Keratinocyte (primary cell): Measurements from ENCODE around the gene GALNT2. TPM values are rescaled to one million over a fixed set of nuclear protein-coding genes. Genes with fewer than 3 reads are reported as not detected.
A peak's percentile ranks its signal among the peaks of the same experiment; 100 is the strongest.

Experiments
- DNase-seq: peaks from one replicate; pipeline ENCODE4 v3.0.0-alpha.2; 2011; ENCODE audit warnings: low read depth, missing footprints, low spot score
- FAIRE-seq: peaks from 2 replicates; lab custom pipeline; 2011; peaks lifted over from hg19 to GRCh38; lab: Jason Lieb, UNC
- H2AFZ ChIP-seq: 2 replicates; pipeline ENCODE4 v1.6.0; 2012; ENCODE audit warnings: low read length, control low read depth, inconsistent platforms; ENCODE audit not compliant: control insufficient read depth
- H3K27ac ChIP-seq: 2 replicates; pipeline ENCODE4 v1.5.1; 2011; ENCODE audit warnings: low read length; ENCODE audit not compliant: control insufficient read depth, insufficient read depth
- H3K27me3 ChIP-seq: 3 replicates; pipeline ENCODE4 v1.6.0; 2011; ENCODE audit warnings: low read length; ENCODE audit not compliant: control insufficient read depth, insufficient read depth; ENCODE audit errors: extremely low read depth
- H3K36me3 ChIP-seq, 2 experiments: 2 replicates in 1 of 2; 3 replicates in 1 of 2; pipeline ENCODE4 v1.5.1; 2011; ENCODE audit warnings: low read length in 2 of 2, mild to moderate bottlenecking in 1 of 2; ENCODE audit not compliant: control insufficient read depth in 2 of 2, insufficient read depth in 2 of 2; ENCODE audit errors: extremely low read depth in 1 of 2
- H3K4me1 ChIP-seq: 3 replicates; pipeline ENCODE4 v1.5.1; 2011; ENCODE audit warnings: low read length; ENCODE audit not compliant: control insufficient read depth, insufficient read depth; ENCODE audit errors: extremely low read depth
- H3K4me2 ChIP-seq: 3 replicates; pipeline ENCODE4 v1.6.0; 2011; ENCODE audit warnings: low read depth, low read length; ENCODE audit not compliant: control insufficient read depth, insufficient read depth; ENCODE audit errors: extremely low read depth
- H3K4me3 ChIP-seq, 3 experiments: fragments of 200-600 bp in 1 of 3; sonication (generic) in 1 of 3; 2 replicates in 2 of 3; 3 replicates in 1 of 3; pipeline ENCODE4 v1.5.1; 2011 to 2016; ENCODE audit warnings: low read length in 3 of 3, mild to moderate bottlenecking in 3 of 3, control low read depth in 2 of 3, inconsistent platforms in 1 of 3, low read depth in 1 of 3, mixed read lengths in 1 of 3, mixed run types in 1 of 3, moderate library complexity in 1 of 3; ENCODE audit not compliant: control insufficient read depth in 2 of 3, insufficient read depth in 2 of 3; ENCODE audit errors: extremely low read depth in 1 of 3
- H3K79me2 ChIP-seq: 2 replicates; pipeline ENCODE4 v1.6.0; 2012; ENCODE audit warnings: low read length; ENCODE audit not compliant: control insufficient read depth, insufficient read depth
- H3K9ac ChIP-seq: 3 replicates; pipeline ENCODE4 v1.6.0; 2011; ENCODE audit warnings: low read length; ENCODE audit not compliant: control insufficient read depth, insufficient read depth; ENCODE audit errors: extremely low read depth
- H3K9me1 ChIP-seq: 3 replicates; pipeline ENCODE4 v1.6.0; 2011; ENCODE audit warnings: low read length; ENCODE audit not compliant: control insufficient read depth, insufficient read depth; ENCODE audit errors: extremely low read depth
- H3K9me3 ChIP-seq: 2 replicates; pipeline ENCODE4 v1.5.1; 2012; ENCODE audit warnings: low read depth, low read length; ENCODE audit not compliant: control insufficient read depth
- H4K20me1 ChIP-seq: 3 replicates; pipeline ENCODE4 v1.6.0; 2011; ENCODE audit warnings: low read length; ENCODE audit not compliant: control insufficient read depth, insufficient read depth; ENCODE audit errors: extremely low read depth
- CTCF ChIP-seq, 3 experiments: IDR thresholded peaks in 1 of 3; conservative IDR thresholded peaks in 1 of 3; optimal IDR thresholded peaks in 1 of 3; 2 replicates in 2 of 3; 3 replicates in 1 of 3; pipeline versions ENCODE3 to v1.5.1; 2011; ENCODE audit warnings: low read length in 3 of 3, mild to moderate bottlenecking in 3 of 3, moderate library complexity in 2 of 3, control low read depth in 1 of 3, inconsistent platforms in 1 of 3; ENCODE audit not compliant: insufficient read depth in 2 of 3; ENCODE audit errors: extremely low read depth in 1 of 3
- EZH2 ChIP-seq: IDR thresholded peaks from one replicate; pipeline ENCODE4 v1.6.1; 2012; ENCODE audit warnings: inconsistent platforms, mild to moderate bottlenecking, low read length, moderate library complexity
- dilution Hi-C: fragments of 300-500 bp; cut with MboI; formaldehyde crosslinking; loops from one replicate; pipeline ENCODE4 v1.7.0; 2020; ENCODE audit warnings: low sequenced_read_pairs; ENCODE audit not compliant: extremely low pct_ligation_motif_present
- polyA plus RNA-seq, 5 experiments: library from polyadenylated mRNA; depleted of rRNA in 3 of 5; stranded (reverse) in 3 of 5; stranded (forward) in 1 of 5; unstranded in 1 of 5; fragments of >200 nt; gene quantifications; 1 replicate in 1 of 5; 2 replicates in 3 of 5; 3 replicates in 1 of 5; pipeline versions ENCODE4 v1.2.1 to v1.2.3, GENCODE V29; 2011 to 2012; ENCODE audit warnings: missing spikeins in 2 of 5, low read depth in 1 of 5, low replicate concordance in 1 of 5

Gene GALNT2
- polyA plus RNA-seq, 1 donor (not counting 4 experiments of a cell fraction or from before 2014, with no cell fraction given), result 61.7 TPM

- Histone ChIP-seq H3K4me2 (peak overlapping the region; percentile 90), H3K79me2 (peaks cover 79% of the 10 kb centered on the region), H2AFZ (no peak overlapping the region), H3K4me3 (peak overlapping the region in 1 of 3 experiments; percentile 53), H3K27ac (peak overlapping the region; percentile 92), H3K36me3 (peaks cover 5 to 7% of the 10 kb centered on the region in 2 experiments), H3K4me1 (peaks cover 66% of the 10 kb centered on the region), H4K20me1 (no peaks in the 10 kb centered on the region), H3K9ac (peak overlapping the region; percentile 77), H3K27me3 (no peaks in the 10 kb centered on the region), H3K9me3 (peaks cover 5% of the 10 kb centered on the region), H3K9me1 (peaks cover 2% of the 10 kb centered on the region)
- DNase-seq (no peak), FAIRE-seq (no peak)
- dilution Hi-C loops, result no loop called here
- TF ChIP-seq EZH2, result no peak
- no peak for TF ChIP-seq CTCF (optimal IDR thresholded peaks at IDR 0.05 in 1 of 3, IDR thresholded peaks at IDR 0.05 in 1 of 3, conservative IDR thresholded peaks at IDR 0.05 in 1 of 3; ENCODE audit: extremely low read depth in 1 of 3, insufficient read depth in 2 of 3, low read length in 3 of 3)
Measured at GRCh38 chr1:230087717-230088105, 20.7 kb downstream of the GALNT2 start.

DNA sequence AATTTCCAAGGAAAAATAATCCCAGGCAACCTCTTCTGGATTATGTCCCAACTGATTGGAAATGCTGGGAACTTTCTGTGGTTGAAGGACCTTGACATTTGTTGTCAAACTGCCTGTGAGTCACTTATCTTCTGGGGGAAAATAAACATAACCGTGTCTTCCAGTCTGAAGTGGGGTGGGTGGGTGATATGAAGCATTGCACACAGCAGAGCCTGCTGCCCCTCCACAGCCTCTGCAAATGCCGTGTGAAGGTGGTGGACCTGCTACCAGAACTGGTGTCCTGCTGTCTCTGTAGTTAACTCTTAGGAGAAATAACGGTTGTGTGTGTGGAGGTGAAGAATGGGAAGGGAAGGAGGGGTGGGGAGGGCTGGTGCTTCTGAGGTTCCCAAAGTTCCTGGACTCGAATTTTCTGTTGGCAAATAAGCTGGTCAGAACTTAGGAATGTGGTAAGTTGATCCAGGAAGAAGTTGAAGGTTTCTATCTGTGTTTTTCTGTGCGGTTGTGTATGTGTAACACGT lies 23.2 kb downstream of the GALNT2 start:
- Histone ChIP-seq H3K27ac (no peak overlapping the region), H3K9me3 (no peaks in the 10 kb centered on the region), H4K20me1 (no peaks in the 10 kb centered on the region), H2AFZ (no peak overlapping the region), H3K36me3 (peaks cover 11 to 16% of the 10 kb centered on the region in 2 experiments), H3K4me2 (no peak overlapping the region), H3K9me1 (peaks cover 2% of the 10 kb centered on the region), H3K4me1 (peaks cover 49% of the 10 kb centered on the region), H3K9ac (no peak overlapping the region), H3K79me2 (peaks cover 85% of the 10 kb centered on the region), H3K27me3 (no peaks in the 10 kb centered on the region), H3K4me3 (no peak overlapping the region)
- DNase-seq (no peak), FAIRE-seq (no peak)
- dilution Hi-C loops, result no loop called here
- TF ChIP-seq EZH2, result no peak
- no peak for TF ChIP-seq CTCF (optimal IDR thresholded peaks at IDR 0.05 in 1 of 3, IDR thresholded peaks at IDR 0.05 in 1 of 3, conservative IDR thresholded peaks at IDR 0.05 in 1 of 3; ENCODE audit: extremely low read depth in 1 of 3, insufficient read depth in 2 of 3, low read length in 3 of 3)
